KG1 (cell line): ENCODE data around the gene CRIP1.

ENCODE experiments used
- DNase-seq: peaks from one replicate; lab custom pipeline; 2025; lab: John Stamatoyannopoulos, UW

Gene CRIP1

GRCh38 chr14:105507247-105507646, 20.6 kb downstream of the CRIP1 start:
- no peak for DNase-seq

GRCh38 chr14:105508069-105508468, 21.4 kb downstream of the CRIP1 start:
- no peak for DNase-seq

- no peak for DNase-seq
Observed at GRCh38 chr14:105508601-105509000, 21.9 kb downstream of the CRIP1 start.

GRCh38 chr14:105517096-105517495, 30.4 kb downstream of the CRIP1 start:
- no peak for DNase-seq

- no peak for DNase-seq
Observed at GRCh38 chr14:105519946-105520698, 33.4 kb downstream of the CRIP1 start.

GRCh38 chr14:105525326-105525725, 38.6 kb downstream of the CRIP1 start:
- no peak for DNase-seq

- no peak for DNase-seq
Observed at GRCh38 chr14:105525861-105526775, 39.4 kb downstream of the CRIP1 start, which contains the start of gene TMEM121. TMEM121 (plus strand) TSS chr14:105526583; CDS start chr14:105528835, 2,252 bp downstream.

GRCh38 chr14:105526776-105527380, 40.2 kb downstream of the CRIP1 start:
- no peak for DNase-seq

- DNase-seq, result no peak
Observed at GRCh38 chr14:105527381-105527825, 40.7 kb downstream of the CRIP1 start.

GRCh38 chr14:105527826-105528585, 41.3 kb downstream of the CRIP1 start:
- DNase-seq, result peak; percentile 47

GRCh38 chr14:105528586-105529318, 42.1 kb downstream of the CRIP1 start:
- DNase-seq, result no peak

- DNase-seq, result no peak
Observed at GRCh38 chr14:105529319-105529568, 42.6 kb downstream of the CRIP1 start.

GRCh38 chr14:105529569-105530284, 43.0 kb downstream of the CRIP1 start:
- DNase-seq, result no peak

GRCh38 chr14:105530285-105531087, 43.8 kb downstream of the CRIP1 start:
- no peak for DNase-seq

GRCh38 chr14:105531088-105531893, 44.6 kb downstream of the CRIP1 start:
- DNase-seq, result no peak

- no peak for DNase-seq
Observed at GRCh38 chr14:105531894-105532623, 45.4 kb downstream of the CRIP1 start.

GRCh38 chr14:105532735-105533141, 46.1 kb downstream of the CRIP1 start:
- no peak for DNase-seq

GRCh38 chr14:105533391-105533790, 46.7 kb downstream of the CRIP1 start:
- no peak for DNase-seq
